Ishikawa (cell line): ENCODE measurements around the gene HS3ST3A1.

Source experiments
- EGR1 ChIP-seq: IDR thresholded peaks from 2 replicates; pipeline ENCODE4 v1.6.1; 2012
- EP300 ChIP-seq: IDR thresholded peaks from 2 replicates; pipeline ENCODE4 v1.6.1; 2012; ENCODE audit warnings: borderline replicate concordance
- MAX ChIP-seq: IDR thresholded peaks from 2 replicates; pipeline ENCODE4 v1.6.1; 2012
- TAF1 ChIP-seq: IDR thresholded peaks from 2 replicates; pipeline ENCODE4 v1.6.1; 2012; ENCODE audit warnings: low read depth, mild to moderate bottlenecking
- TEAD4 ChIP-seq: IDR thresholded peaks from 2 replicates; pipeline ENCODE4 v1.6.1; 2012
- USF1 ChIP-seq: IDR thresholded peaks from 2 replicates; pipeline ENCODE4 v1.6.1; 2012
- YY1 ChIP-seq: IDR thresholded peaks from 2 replicates; pipeline ENCODE4 v1.6.1; 2012; ENCODE audit warnings: low read depth
- ZBTB7A ChIP-seq: IDR thresholded peaks from 2 replicates; pipeline ENCODE4 v1.6.1; 2012; ENCODE audit warnings: low read depth

- TF ChIP-seq TAF1 (no peak), ZBTB7A (no peak), EGR1 (no peak), EP300 (no peak), MAX (no peak), USF1 (no peak), YY1 (no peak), TEAD4 (no peak)
Measured at GRCh38 chr17:13500947-13501346, 100.8 kb downstream of the HS3ST3A1 start.
